DOHH2 (cell line): ENCODE measurements around the gene MLXIP.

Experiments
- H3F3A ChIP-seq: fragments of 200-600 bp; sonication (generic), shearing (Covaris generic); 2 replicates; pipeline ENCODE4 v1.6.0; 2016; ENCODE audit warnings: antibody characterized with exemption, mild to moderate bottlenecking; ENCODE audit not compliant: control insufficient read depth, insufficient read depth
- H3K27ac ChIP-seq: fragments of 200-600 bp; sonication (generic); 2 replicates; pipeline ENCODE4 v1.5.1; 2014; ENCODE audit warnings: low read depth, mild to moderate bottlenecking, low read length, moderate library complexity
- H3K27me3 ChIP-seq: fragments of 200-600 bp; sonication (generic); 2 replicates; pipeline ENCODE4 v1.6.1; 2014; ENCODE audit warnings: mild to moderate bottlenecking, low read length, mixed read lengths; ENCODE audit not compliant: control insufficient read depth
- H3K36me3 ChIP-seq: fragments of 200-600 bp; sonication (generic); 2 replicates; pipeline ENCODE4 v1.6.1; 2014; ENCODE audit warnings: mild to moderate bottlenecking, low read length, moderate library complexity, mixed read lengths; ENCODE audit not compliant: control insufficient read depth
- H3K4me1 ChIP-seq: fragments of 200-600 bp; sonication (generic); 2 replicates; pipeline ENCODE4 v1.6.1; 2014; ENCODE audit warnings: mild to moderate bottlenecking, low read length, mixed read lengths; ENCODE audit not compliant: control insufficient read depth
- H3K4me2 ChIP-seq: fragments of 200-600 bp; sonication (generic); 2 replicates; pipeline ENCODE4 v1.6.0; 2014; ENCODE audit warnings: mild to moderate bottlenecking, low read length, moderate library complexity
- H3K4me3 ChIP-seq: fragments of 200-600 bp; sonication (generic); 2 replicates; pipeline ENCODE4 v1.5.1; 2014; ENCODE audit warnings: mild to moderate bottlenecking, low read length, mixed read lengths
- H3K79me2 ChIP-seq: fragments of 200-600 bp; sonication (generic); 2 replicates; pipeline ENCODE4 v1.6.1; 2014; ENCODE audit warnings: mild to moderate bottlenecking, low read length, mixed read lengths; ENCODE audit not compliant: control insufficient read depth
- H3K9me2 ChIP-seq: fragments of 200-600 bp; sonication (generic); replicated peaks from 2 replicates; pipeline ENCODE4 v1.6.1; 2014; ENCODE audit warnings: mild to moderate bottlenecking, low read length, mixed read lengths; ENCODE audit not compliant: control insufficient read depth
- H3K9me3 ChIP-seq: fragments of 200-600 bp; sonication (generic); 2 replicates; pipeline ENCODE4 v1.6.1; 2014; ENCODE audit warnings: antibody characterized with exemption, low read length, mixed read lengths; ENCODE audit not compliant: control insufficient read depth, insufficient read depth
- H4K20me1 ChIP-seq: fragments of 200-600 bp; sonication (generic); 2 replicates; pipeline ENCODE4 v1.6.0; 2014; ENCODE audit warnings: low read depth, mild to moderate bottlenecking, antibody characterized with exemption, low read length, moderate library complexity; ENCODE audit not compliant: control insufficient read depth, insufficient read depth
- EZH2phosphoT487 ChIP-seq: fragments of 200-600 bp; sonication (generic); IDR thresholded peaks from 2 replicates; pipeline ENCODE4 v1.6.1; 2017; ENCODE audit warnings: borderline replicate concordance, mild to moderate bottlenecking, antibody characterized with exemption, low read length, moderate library complexity, mixed read lengths
- TF ChIP-seq, protein P1 (sequence below): fragments of 200-600 bp; sonication (generic); IDR thresholded peaks from one replicate; pipeline ENCODE4 v1.5.1; 2014; ENCODE audit warnings: antibody characterized with exemption, mild to moderate bottlenecking, low read depth, low read length; ENCODE audit not compliant: poor library complexity, severe bottlenecking

The MLXIP gene

DNA sequence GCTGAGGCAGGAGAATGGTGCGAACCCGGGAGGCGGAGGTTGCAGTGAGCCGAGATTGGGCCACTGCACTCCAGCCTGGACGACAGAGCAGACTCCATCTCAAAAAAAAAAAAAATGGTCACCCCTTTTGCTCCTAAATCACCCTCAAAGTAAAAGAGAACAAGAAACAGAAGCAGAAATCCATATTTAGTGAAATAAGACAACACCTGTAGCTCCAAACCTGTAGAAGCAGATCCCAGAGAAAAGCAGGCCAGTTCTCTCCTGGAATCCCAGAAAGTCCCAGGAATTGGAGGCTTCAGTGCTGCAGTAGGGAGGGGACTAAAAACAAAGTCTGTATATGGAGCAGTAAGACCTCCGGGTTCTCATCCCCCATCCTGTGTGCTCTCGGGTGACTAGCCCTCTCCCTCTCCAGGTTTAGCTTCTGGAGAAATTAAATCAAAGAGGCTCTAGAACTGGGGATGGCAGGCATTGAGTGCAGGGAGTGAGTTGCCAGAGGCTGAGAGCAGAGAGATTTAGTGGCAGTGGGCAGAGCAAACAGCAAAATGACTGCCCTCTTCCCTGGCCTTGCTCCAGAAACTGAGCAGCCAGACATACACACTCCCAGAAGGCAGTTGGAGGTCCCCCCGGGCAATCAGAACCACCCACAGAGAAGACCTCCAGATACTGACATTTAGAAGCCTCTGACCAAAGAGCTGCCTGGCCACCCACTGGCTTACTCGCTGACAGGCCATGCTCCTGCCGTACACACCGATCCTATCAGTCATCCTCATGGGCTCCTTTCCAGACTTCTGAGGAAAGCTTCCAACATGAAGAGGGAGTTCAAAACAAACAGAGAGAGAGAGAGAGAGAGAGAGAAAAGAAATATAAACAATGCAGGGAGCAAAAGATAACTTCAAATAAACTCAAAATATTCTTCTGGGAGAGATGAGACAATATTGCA, 6.3 kb upstream of the MLXIP start:
- Histone ChIP-seq H3K4me1 (peaks cover 17% of the 10 kb centered on the region), H3K9me3 (no peaks in the 10 kb centered on the region), H3K27ac (no peak overlapping the region), H4K20me1 (no peaks in the 10 kb centered on the region), H3K4me2 (no peak overlapping the region), H3F3A (0 out of 2 replicates have a peak, but pooled peaks cover 2% of the 10 kb centered on the region), H3K4me3 (no peak overlapping the region), H3K79me2 (no peaks in the 10 kb centered on the region), H3K9me2 (no peaks in the 10 kb centered on the region), H3K36me3 (no peaks in the 10 kb centered on the region), H3K27me3 (no peaks in the 10 kb centered on the region)
- TF ChIP-seq, protein P1, sequence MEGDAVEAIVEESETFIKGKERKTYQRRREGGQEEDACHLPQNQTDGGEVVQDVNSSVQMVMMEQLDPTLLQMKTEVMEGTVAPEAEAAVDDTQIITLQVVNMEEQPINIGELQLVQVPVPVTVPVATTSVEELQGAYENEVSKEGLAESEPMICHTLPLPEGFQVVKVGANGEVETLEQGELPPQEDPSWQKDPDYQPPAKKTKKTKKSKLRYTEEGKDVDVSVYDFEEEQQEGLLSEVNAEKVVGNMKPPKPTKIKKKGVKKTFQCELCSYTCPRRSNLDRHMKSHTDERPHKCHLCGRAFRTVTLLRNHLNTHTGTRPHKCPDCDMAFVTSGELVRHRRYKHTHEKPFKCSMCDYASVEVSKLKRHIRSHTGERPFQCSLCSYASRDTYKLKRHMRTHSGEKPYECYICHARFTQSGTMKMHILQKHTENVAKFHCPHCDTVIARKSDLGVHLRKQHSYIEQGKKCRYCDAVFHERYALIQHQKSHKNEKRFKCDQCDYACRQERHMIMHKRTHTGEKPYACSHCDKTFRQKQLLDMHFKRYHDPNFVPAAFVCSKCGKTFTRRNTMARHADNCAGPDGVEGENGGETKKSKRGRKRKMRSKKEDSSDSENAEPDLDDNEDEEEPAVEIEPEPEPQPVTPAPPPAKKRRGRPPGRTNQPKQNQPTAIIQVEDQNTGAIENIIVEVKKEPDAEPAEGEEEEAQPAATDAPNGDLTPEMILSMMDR: no peak

DNA sequence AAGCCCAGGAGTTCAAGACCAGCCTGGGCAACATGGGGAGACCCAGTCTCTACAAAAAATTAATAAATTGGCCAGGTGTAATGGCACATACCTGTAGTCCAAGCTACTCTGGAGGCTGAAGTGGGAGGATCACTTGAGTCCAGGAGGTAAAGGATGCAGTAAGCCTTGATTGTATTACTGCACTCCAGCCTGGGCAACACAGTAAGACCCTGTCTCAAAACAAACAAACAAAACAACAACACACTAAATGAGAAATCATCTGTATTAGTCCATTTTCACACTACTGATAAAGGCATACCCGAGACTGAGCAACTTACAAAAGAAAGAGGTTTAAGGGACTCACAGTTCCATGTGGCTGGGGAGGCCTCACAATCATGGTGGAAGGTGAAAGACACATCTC, 4.7 kb upstream of the MLXIP start:
- TF ChIP-seq, protein P1: no peak
- no peak for TF ChIP-seq EZH2phosphoT487
- H3K27ac ChIP-seq: no peak overlapping the region
- H3K36me3 ChIP-seq: no peaks in the 10 kb centered on the region
- H4K20me1 ChIP-seq: no peaks in the 10 kb centered on the region
- no peaks in the 10 kb centered on the region for H3K9me3 ChIP-seq
- H3K4me2 ChIP-seq: no peak overlapping the region
- H3K9me2 ChIP-seq: no peaks in the 10 kb centered on the region
- H3K4me3 ChIP-seq: no peak overlapping the region
- peaks cover 17% of the 10 kb centered on the region for H3K4me1 ChIP-seq
- 0 out of 2 replicates have a peak, but pooled peaks cover 2% of the 10 kb centered on the region for H3F3A ChIP-seq
- H3K79me2 ChIP-seq: peaks cover under 1% of the 10 kb centered on the region
- H3K27me3 ChIP-seq: no peaks in the 10 kb centered on the region

DNA sequence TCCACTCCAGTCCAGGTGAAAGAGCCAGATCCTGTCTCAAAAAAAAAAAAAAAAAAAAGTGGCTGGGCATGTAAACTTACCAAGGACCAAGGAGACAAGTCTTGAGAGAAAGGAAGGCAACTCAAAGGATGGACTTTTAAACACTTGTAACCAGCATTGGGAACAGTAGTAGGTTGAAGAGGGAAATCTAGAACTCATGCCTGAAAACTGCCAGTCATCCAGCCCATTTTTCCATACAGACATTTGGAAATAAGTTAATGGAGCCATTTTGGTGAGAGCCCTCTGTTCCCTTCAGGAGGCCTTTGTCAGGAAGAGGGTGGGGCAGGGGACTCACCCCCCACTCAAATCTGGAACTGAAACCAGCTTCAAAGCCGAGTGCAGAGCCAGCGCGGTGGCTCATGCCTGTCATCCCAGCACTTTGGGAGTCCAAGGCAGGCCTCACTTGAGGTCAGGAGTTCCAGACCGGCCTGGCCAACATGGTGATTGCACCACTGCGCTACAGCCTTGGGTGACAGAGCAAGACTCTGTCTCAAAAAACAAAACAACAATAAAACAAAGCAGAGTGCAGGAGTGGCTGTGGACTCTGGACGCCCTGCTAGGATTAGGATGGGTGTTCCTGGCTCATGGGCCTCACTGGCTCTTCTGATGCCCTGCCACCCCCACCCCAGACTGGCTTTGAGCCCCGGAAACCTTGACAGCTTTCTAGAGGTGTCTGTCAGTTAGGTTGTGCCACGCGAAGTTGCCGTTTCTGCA, 1.6 kb upstream of the MLXIP start:
- Histone ChIP-seq H3K27ac (no peak overlapping the region), H3K27me3 (no peaks in the 10 kb centered on the region), H3K79me2 (peaks cover 31% of the 10 kb centered on the region), H3F3A (peaks cover 13% of the 10 kb centered on the region), H3K4me3 (no peak overlapping the region), H3K4me1 (peaks cover 43% of the 10 kb centered on the region), H3K4me2 (peak overlapping the region; percentile 22; the same call in 1 of the 2 replicates), H3K36me3 (peaks cover 16% of the 10 kb centered on the region), H3K9me2 (no peaks in the 10 kb centered on the region), H3K9me3 (no peaks in the 10 kb centered on the region), H4K20me1 (peaks cover 24% of the 10 kb centered on the region)
- TF ChIP-seq EZH2phosphoT487: no peak
- TF ChIP-seq, protein P1: no peak
